Endothelial cell (in vitro differentiated cells): ENCODE measurements around the gene CALHM2. TPM values are rescaled to one million over a fixed set of nuclear protein-coding genes. Genes with fewer than 3 reads are reported as not detected.

Experiments
- DNase-seq: peaks from one replicate; pipeline ENCODE4 v3.0.0; 2021; ENCODE audit warnings: low spot score
- H3K27ac Mint-ChIP-seq: one replicate; pipeline ENCODE4 v1.8.0; 2021; ENCODE audit warnings: mixed read lengths, inconsistent platforms; ENCODE audit not compliant: unreplicated experiment
- H3K27me3 Mint-ChIP-seq: one replicate; pipeline ENCODE4 v1.8.0; 2021; ENCODE audit warnings: mild to moderate bottlenecking, moderate library complexity, mixed read lengths, inconsistent platforms; ENCODE audit not compliant: unreplicated experiment
- H3K36me3 Mint-ChIP-seq: one replicate; pipeline ENCODE4 v1.8.0; 2021; ENCODE audit warnings: mild to moderate bottlenecking, low read depth, mixed read lengths, inconsistent platforms; ENCODE audit not compliant: unreplicated experiment
- H3K4me1 Mint-ChIP-seq: one replicate; pipeline ENCODE4 v1.8.0; 2021; ENCODE audit warnings: mild to moderate bottlenecking, mixed read lengths, inconsistent platforms; ENCODE audit not compliant: unreplicated experiment
- H3K4me3 Mint-ChIP-seq: one replicate; pipeline ENCODE4 v1.8.0; 2021; ENCODE audit warnings: mild to moderate bottlenecking, mixed read lengths, inconsistent platforms; ENCODE audit not compliant: unreplicated experiment
- H3K9me3 Mint-ChIP-seq: one replicate; pipeline ENCODE4 v1.8.0; 2021; ENCODE audit warnings: mixed read lengths, inconsistent platforms; ENCODE audit not compliant: unreplicated experiment
- CTCF ChIP-seq: fragments of 200-600 bp; sonication (generic); IDR thresholded peaks from one replicate; pipeline ENCODE4 v1.5.0; 2021; ENCODE audit warnings: antibody characterized with exemption; ENCODE audit not compliant: unreplicated experiment
- total RNA-seq: library from RNA; stranded (reverse); fragmentation: NEBNext Ultra II Directional; extraction: Animal tissue kit (Norgen Biotek cat#: 25700); gene quantifications from one replicate; pipeline ENCODE4 v1.2.1, GENCODE V29; 2021; ENCODE audit not compliant: unreplicated experiment

Gene CALHM2
- total RNA-seq, 1 donor from 2014 or later = 1.9 TPM

- no peak overlapping the region for H3K4me3 Mint-ChIP-seq
- TF ChIP-seq CTCF = peak; percentile 75
- H3K36me3 Mint-ChIP-seq = no peaks in the 10 kb centered on the region
- DNase-seq = peak; percentile 50
- H3K27ac Mint-ChIP-seq = no peak overlapping the region
- no peaks in the 10 kb centered on the region for H3K9me3 Mint-ChIP-seq
- peaks cover 5% of the 10 kb centered on the region for H3K27me3 Mint-ChIP-seq
- no peaks in the 10 kb centered on the region for H3K4me1 Mint-ChIP-seq
Measured at GRCh38 chr10:103481974-103482531, 29.9 kb upstream of the CALHM2 start.

- H3K4me3 Mint-ChIP-seq = no peak overlapping the region
- H3K27ac Mint-ChIP-seq = no peak overlapping the region
- no peaks in the 10 kb centered on the region for H3K4me1 Mint-ChIP-seq
- peaks cover 5% of the 10 kb centered on the region for H3K27me3 Mint-ChIP-seq
- DNase-seq = no peak
- no peak for TF ChIP-seq CTCF
- H3K9me3 Mint-ChIP-seq = no peaks in the 10 kb centered on the region
- H3K36me3 Mint-ChIP-seq = no peaks in the 10 kb centered on the region
Measured at GRCh38 chr10:103480521-103480920, 28.4 kb upstream of the CALHM2 start.

DNA sequence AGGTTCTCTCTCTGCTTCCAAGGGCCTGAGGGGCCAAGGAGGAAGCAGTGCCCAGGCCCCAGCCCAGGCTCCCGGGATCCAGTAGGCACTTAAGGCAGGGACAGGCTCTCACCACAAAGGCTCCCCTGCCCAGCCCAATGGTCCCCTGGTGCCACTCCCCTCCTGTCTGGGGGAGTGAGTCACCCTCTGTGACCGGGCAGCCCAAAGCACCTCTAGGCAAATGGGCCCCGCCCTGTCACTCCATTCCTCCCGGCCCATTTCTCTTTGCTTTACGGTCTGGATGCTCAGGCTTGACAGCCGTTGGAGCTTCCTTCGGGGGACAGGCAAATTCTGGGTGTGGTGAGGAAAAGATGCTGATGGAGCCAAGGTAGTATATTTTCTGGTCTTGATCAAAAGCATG is 27.0 kb upstream of the CALHM2 start, which contains the start of gene CALHM3:
Gene CALHM3, minus strand, starts transcription at position 106 of the 400 bp plus-strand sequence. CDS start 208 bp downstream, outside the sequence.
- no peaks in the 10 kb centered on the region for H3K9me3 Mint-ChIP-seq
- DNase-seq = no peak
- H3K4me1 Mint-ChIP-seq = no peaks in the 10 kb centered on the region
- H3K4me3 Mint-ChIP-seq = no peak within 1 kb of the TSS
- TF ChIP-seq CTCF = no peak
- H3K27me3 Mint-ChIP-seq = peaks cover 5% of the 10 kb centered on the region
- H3K27ac Mint-ChIP-seq = no peak within 1 kb of the TSS
- H3K36me3 Mint-ChIP-seq = no peaks in the 10 kb centered on the region

- no peak overlapping the region for H3K27ac Mint-ChIP-seq
- DNase-seq = no peak
- no peaks in the 10 kb centered on the region for H3K36me3 Mint-ChIP-seq
- no peaks in the 10 kb centered on the region for H3K4me1 Mint-ChIP-seq
- H3K4me3 Mint-ChIP-seq = no peak overlapping the region
- no peak for TF ChIP-seq CTCF
- H3K9me3 Mint-ChIP-seq = no peaks in the 10 kb centered on the region
- peaks cover 5% of the 10 kb centered on the region for H3K27me3 Mint-ChIP-seq
Measured at GRCh38 chr10:103478671-103479070, 26.5 kb upstream of the CALHM2 start.

GRCh38 chr10:103476046-103476768 is 24.0 kb upstream of the CALHM2 start:
- H3K27me3 Mint-ChIP-seq = peaks cover 5% of the 10 kb centered on the region
- no peak overlapping the region for H3K4me3 Mint-ChIP-seq
- H3K9me3 Mint-ChIP-seq = no peaks in the 10 kb centered on the region
- no peak for TF ChIP-seq CTCF
- H3K36me3 Mint-ChIP-seq = no peaks in the 10 kb centered on the region
- H3K4me1 Mint-ChIP-seq = no peaks in the 10 kb centered on the region
- DNase-seq = peak; percentile 46
- H3K27ac Mint-ChIP-seq = no peak overlapping the region
